ENCODE data around the gene SV2C.
A peak's percentile ranks its signal among the peaks of the same experiment; 100 is the strongest.

Gene SV2C

GRCh38 chr5:76165711-76166374 lies 82.7 kb downstream of the SV2C start:
- H3K4me3 ChIP-seq (ENCODE audit: low read depth, low read length), result no peak overlapping the region
- TF ChIP-seq CTCF (IDR thresholded peaks at IDR 0.05; ENCODE audit: low read depth, low read length), result no peak

- no peak for TF ChIP-seq CTCF (IDR thresholded peaks at IDR 0.05; ENCODE audit: low read depth, low read length)
- no peak overlapping the region for H3K4me3 ChIP-seq (ENCODE audit: low read depth, low read length)
Measured at GRCh38 chr5:76166886-76167576, 83.8 kb downstream of the SV2C start.

GRCh38 chr5:76169146-76169905 lies 86.1 kb downstream of the SV2C start:
- TF ChIP-seq CTCF (IDR thresholded peaks at IDR 0.05; ENCODE audit: low read depth, low read length), result no peak
- no peak overlapping the region for H3K4me3 ChIP-seq (ENCODE audit: low read depth, low read length)

GRCh38 chr5:76174101-76174500 lies 90.9 kb downstream of the SV2C start:
- no peak for TF ChIP-seq CTCF (IDR thresholded peaks at IDR 0.05; ENCODE audit: low read depth, low read length)
- H3K4me3 ChIP-seq (ENCODE audit: low read depth, low read length), result no peak overlapping the region

- no peak overlapping the region for H3K4me3 ChIP-seq (ENCODE audit: low read depth, low read length)
- TF ChIP-seq CTCF (IDR thresholded peaks at IDR 0.05; ENCODE audit: low read depth, low read length), result peak; percentile 76
Measured at GRCh38 chr5:76175051-76175666, 92.0 kb downstream of the SV2C start.

GRCh38 chr5:76175821-76176403 lies 92.7 kb downstream of the SV2C start:
- H3K4me3 ChIP-seq (ENCODE audit: low read depth, low read length), result no peak overlapping the region
- no peak for TF ChIP-seq CTCF (IDR thresholded peaks at IDR 0.05; ENCODE audit: low read depth, low read length)
